Heart left ventricle (tissue), 13 donors: ENCODE measurements around the gene FKBP1A.

Experiments used
- POLR2A ChIP-seq, 2 donors: fragments of 450-650 bp; IDR thresholded peaks; one replicate each; pipeline ENCODE4 v1.6.1; 2017; ENCODE audit warnings: antibody characterized with exemption in 2 of 2, mild to moderate bottlenecking in 2 of 2, moderate library complexity in 2 of 2
- TF ChIP-seq, protein P1 (sequence below), 12 donors: fragments of 200-600 bp; sonication (generic) in 4 of 12; IDR thresholded peaks; one replicate each; pipeline versions ENCODE4 v1.5.0 to v1.8.0; 2018 to 2022; ENCODE audit warnings: antibody characterized with exemption in 12 of 12, mild to moderate bottlenecking in 5 of 12
- donor health status: ischemic (EF 13 %, LVEDD 7.1; RV severe dilation, severe dysfunction).
- donor health status: DM: no; HTN: yes; CAD: no.
- donor health status: DM: no; HTN: no; CAD: no.
- donor health status: ischemic (EF 25% LVEDD 6.9; RV normal size, moderate dysfunction).
- donor health status: ischemic (EF 25% LVEDD 5.7; RV mildly dilated, moderate dysfunction).
- donor health status: ischemic (EF 35%, LVEDD 5.7; RV mildly dilated, moderate dysfunction).
- donor health status: nonischemic (EF 11% LVEDD 7.7; RV severe dilation, severe dysfunction).
- donor health status: DM: yes; HTN: yes; CAD: no.
- donor health status: PGD.
- donor health status: ischemic (EF 29% LVEDD 5.4; RV normal size, mild dysfunction).
- donor health status: nonischemic (EF 23%, LVEDD 6.1; RV moderate dilation, normal function).

DNA sequence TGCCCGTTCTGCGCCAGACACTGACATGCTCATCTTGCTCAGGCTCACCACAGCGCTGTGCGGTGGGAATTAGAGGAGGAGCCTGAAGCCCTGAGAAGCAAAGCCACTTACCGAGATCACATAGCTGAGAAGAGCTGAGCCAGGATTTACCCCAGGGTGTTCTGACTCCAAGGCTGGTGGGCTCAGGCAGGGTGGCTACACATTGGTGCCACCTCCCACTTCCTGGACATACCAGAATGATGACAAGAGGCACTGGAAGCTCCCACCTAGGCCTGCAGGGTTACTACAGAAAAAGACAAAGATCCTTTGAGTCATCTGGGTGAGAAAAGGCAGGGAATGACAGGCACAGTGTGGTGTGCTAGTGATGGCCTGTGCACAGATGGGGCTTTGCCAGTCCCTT, 24.4 kb upstream of the FKBP1A start:
- TF ChIP-seq, protein P1, sequence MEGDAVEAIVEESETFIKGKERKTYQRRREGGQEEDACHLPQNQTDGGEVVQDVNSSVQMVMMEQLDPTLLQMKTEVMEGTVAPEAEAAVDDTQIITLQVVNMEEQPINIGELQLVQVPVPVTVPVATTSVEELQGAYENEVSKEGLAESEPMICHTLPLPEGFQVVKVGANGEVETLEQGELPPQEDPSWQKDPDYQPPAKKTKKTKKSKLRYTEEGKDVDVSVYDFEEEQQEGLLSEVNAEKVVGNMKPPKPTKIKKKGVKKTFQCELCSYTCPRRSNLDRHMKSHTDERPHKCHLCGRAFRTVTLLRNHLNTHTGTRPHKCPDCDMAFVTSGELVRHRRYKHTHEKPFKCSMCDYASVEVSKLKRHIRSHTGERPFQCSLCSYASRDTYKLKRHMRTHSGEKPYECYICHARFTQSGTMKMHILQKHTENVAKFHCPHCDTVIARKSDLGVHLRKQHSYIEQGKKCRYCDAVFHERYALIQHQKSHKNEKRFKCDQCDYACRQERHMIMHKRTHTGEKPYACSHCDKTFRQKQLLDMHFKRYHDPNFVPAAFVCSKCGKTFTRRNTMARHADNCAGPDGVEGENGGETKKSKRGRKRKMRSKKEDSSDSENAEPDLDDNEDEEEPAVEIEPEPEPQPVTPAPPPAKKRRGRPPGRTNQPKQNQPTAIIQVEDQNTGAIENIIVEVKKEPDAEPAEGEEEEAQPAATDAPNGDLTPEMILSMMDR (IDR thresholded peaks at IDR 0.05) = no peak
- TF ChIP-seq POLR2A (IDR thresholded peaks at IDR 0.05) = no peak
